ENCODE data around the gene AQP10.

- TF ChIP-seq, protein P1, sequence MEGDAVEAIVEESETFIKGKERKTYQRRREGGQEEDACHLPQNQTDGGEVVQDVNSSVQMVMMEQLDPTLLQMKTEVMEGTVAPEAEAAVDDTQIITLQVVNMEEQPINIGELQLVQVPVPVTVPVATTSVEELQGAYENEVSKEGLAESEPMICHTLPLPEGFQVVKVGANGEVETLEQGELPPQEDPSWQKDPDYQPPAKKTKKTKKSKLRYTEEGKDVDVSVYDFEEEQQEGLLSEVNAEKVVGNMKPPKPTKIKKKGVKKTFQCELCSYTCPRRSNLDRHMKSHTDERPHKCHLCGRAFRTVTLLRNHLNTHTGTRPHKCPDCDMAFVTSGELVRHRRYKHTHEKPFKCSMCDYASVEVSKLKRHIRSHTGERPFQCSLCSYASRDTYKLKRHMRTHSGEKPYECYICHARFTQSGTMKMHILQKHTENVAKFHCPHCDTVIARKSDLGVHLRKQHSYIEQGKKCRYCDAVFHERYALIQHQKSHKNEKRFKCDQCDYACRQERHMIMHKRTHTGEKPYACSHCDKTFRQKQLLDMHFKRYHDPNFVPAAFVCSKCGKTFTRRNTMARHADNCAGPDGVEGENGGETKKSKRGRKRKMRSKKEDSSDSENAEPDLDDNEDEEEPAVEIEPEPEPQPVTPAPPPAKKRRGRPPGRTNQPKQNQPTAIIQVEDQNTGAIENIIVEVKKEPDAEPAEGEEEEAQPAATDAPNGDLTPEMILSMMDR (IDR thresholded peaks at IDR 0.05) = no peak
- TF ChIP-seq POLR2A (IDR thresholded peaks at IDR 0.05) = no peak
Measured at GRCh38 chr1:154350383-154350782, 29.5 kb downstream of the AQP10 start.
